VCaP (cell line): ENCODE measurements around the gene KIF18B.

ENCODE experiments used
- H3K27ac ChIP-seq: fragments of 450-650 bp; 2 replicates; pipeline ENCODE4 v1.5.1; 2017
- TF ChIP-seq, protein P1 (sequence below): fragments of 450-650 bp; conservative IDR thresholded peaks from 2 replicates; pipeline ENCODE4 v1.5.1; 2017; ENCODE audit warnings: mild to moderate bottlenecking, moderate library complexity

KIF18B gene

DNA sequence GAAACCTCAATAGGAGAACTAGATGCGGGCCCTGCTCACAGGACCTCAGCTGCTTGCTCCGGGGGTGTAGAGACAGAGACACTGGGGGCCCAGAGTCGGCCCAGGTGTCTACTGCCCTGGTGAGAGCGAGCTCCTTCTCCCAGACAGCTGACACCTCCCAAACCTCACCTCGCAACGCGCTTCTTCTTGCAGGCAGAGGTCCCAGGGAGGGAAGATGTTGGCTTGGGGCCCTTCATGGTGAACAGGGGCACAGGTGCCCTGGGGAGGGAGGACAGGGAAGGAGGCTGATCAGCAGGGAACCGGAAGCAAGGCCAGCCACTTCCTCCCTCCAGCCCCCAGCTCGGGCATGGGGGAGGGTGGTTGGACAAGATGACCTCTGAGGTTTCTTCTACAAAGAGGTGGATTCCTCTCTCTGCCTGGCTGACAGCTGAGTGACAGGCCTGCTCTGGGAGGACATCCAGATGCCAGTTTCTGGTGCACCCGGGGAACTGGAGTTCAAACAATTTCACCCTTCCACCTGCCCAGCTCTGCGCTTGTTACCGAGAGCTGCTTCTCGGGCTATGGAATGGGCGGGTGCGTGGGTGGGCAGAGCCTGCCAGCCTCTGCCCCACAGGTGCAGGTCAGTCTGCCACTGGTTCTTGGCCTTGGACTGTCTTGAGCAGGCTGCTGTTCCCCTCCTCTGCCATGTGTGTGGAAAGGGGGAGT is 20.6 kb downstream of the KIF18B start:
- TF ChIP-seq, protein P1, sequence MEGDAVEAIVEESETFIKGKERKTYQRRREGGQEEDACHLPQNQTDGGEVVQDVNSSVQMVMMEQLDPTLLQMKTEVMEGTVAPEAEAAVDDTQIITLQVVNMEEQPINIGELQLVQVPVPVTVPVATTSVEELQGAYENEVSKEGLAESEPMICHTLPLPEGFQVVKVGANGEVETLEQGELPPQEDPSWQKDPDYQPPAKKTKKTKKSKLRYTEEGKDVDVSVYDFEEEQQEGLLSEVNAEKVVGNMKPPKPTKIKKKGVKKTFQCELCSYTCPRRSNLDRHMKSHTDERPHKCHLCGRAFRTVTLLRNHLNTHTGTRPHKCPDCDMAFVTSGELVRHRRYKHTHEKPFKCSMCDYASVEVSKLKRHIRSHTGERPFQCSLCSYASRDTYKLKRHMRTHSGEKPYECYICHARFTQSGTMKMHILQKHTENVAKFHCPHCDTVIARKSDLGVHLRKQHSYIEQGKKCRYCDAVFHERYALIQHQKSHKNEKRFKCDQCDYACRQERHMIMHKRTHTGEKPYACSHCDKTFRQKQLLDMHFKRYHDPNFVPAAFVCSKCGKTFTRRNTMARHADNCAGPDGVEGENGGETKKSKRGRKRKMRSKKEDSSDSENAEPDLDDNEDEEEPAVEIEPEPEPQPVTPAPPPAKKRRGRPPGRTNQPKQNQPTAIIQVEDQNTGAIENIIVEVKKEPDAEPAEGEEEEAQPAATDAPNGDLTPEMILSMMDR = no peak

DNA sequence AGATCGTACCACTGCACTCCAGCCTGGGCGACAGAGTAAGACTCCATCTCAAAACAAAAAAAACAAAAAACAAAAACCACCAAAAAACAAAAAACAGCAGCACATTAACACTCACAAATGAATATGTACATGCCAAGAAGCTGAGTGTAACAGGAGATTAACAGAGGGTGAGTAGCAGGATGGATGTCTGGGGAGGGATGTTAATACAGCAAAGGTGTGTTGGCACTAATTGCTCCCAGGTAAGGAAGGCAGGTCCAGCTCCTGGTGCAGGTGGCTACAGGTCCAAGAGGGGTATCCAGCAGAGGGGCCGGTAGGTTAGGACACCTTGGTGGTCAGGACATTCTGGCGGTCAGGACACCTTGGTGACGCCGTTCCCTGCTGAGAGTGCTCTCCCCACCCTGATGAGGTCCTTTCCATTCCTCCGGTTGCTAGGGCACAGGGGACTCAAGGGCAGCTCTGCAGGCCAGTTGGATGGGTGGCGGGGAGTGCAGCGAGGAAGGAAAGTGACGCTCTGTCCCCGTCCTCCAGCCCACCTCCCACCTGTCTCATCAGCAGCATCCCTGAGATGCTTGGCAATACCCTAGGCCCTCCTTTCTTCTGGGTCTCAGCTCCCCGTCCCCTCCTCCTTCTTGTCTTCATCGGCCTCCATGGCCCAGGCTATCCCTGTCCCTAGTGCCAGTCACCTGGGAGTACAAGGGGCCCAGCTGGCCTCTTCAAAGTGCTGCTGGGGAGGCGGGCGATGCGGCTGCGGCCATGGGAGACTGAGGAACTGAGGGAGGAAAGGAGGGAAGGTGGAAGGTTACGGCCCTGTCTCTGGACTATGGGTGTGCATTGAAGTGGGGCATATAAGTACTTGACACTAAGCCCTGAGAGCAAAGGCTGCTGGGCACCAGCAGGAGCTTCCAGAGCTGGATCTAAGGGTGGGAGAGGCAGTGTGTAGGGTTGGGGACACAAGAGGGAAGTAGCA is 21.6 kb downstream of the KIF18B start:
- H3K27ac ChIP-seq = no peak overlapping the region
- TF ChIP-seq, protein P1 = no peak

More for the DNA sequence above, 20.6 kb downstream of the KIF18B start:
- no peak overlapping the region for H3K27ac ChIP-seq

DNA sequence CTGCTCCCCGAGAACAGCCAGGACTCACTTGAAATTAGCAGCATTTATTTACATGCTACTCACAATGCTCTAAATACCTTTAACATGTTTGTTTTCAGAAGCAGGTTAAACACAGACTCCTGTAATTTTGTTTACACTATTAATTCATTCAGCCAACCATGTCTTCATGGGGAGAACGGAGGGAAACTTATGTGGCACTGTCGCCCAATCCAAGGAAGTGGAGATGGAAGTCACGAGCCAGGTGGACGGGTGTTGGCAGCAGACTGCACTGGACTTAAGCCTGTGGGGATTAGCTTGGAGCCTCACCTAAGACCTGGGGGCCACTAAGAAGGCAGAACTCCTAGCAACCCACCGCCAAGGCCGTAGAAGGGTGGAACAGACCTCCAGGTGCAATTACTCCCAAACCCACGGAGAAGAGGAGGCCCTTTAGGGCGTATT is 23.4 kb downstream of the KIF18B start:
- H3K27ac ChIP-seq = peak overlapping the region; percentile 47
- TF ChIP-seq, protein P1 = no peak

DNA sequence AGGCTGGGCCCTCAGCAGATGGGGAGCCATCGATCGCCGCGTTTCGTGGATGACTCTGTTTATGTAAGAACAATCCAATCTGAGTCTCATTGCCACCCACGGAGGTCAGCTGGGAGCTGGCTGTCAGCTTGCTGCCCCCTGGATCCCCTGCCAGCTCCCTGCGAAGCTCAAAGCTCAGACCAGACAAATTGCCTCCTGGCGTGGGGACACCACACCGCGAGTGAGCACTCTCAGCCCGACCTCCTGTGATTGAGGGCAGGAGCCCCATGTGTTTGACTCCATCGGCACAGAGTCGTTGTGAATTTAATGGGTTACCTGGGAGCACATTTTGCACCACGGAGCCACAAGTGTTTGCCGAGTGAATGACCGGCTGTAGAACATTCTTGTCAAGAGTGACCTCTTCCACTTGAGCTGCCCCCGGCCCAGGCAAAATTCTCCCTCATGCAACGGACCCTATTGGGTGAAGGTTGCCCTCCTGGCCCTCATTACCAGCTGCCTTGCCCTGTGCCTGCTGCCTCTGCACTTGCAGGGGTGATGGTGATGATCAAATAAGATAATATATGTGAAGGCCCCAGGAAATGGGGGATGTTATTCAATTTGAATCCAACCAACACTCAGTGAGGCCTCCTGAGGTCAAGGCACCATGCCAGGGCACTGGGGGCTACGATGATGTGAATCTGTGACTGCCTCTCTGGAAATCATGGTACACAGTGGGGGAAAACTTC is 24.7 kb downstream of the KIF18B start:
- no peak overlapping the region; the same call in 1 of the 2 replicates for H3K27ac ChIP-seq

DNA sequence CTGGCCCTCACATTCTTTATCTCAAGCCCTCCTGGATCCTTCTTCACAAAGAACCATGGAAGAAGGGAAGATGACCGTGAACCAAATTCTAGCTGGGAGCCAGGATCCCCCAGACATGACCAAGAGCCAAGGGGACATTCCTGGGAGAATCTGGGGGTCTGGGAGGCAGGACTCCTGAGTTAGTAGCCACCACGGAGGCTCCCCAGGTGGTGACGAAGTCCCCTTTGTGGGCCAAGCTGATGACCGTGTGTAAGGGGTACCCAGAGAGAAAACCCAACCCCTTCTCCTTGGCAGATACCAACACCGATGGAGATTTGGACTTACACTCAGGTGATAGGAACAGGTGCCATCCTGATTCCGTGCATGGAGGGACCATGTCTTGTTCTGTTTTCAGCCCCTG is 25.4 kb downstream of the KIF18B start:
- no peak overlapping the region for H3K27ac ChIP-seq
- TF ChIP-seq, protein P1 = no peak

More for the DNA sequence above, 24.7 kb downstream of the KIF18B start:
- TF ChIP-seq, protein P1 = no peak

GRCh38 chr17:44921122-44921882 is 26.3 kb downstream of the KIF18B start:
- no peak overlapping the region for H3K27ac ChIP-seq
- TF ChIP-seq, protein P1 = no peak
